DMS 273 (cell line): Measurements from ENCODE around the gene XYLT1.

ENCODE experiments used
- DNase-seq: peaks from one replicate; lab custom pipeline; 2025; ENCODE audit not compliant: unreplicated experiment; lab: John Stamatoyannopoulos, UW

Gene XYLT1

DNA sequence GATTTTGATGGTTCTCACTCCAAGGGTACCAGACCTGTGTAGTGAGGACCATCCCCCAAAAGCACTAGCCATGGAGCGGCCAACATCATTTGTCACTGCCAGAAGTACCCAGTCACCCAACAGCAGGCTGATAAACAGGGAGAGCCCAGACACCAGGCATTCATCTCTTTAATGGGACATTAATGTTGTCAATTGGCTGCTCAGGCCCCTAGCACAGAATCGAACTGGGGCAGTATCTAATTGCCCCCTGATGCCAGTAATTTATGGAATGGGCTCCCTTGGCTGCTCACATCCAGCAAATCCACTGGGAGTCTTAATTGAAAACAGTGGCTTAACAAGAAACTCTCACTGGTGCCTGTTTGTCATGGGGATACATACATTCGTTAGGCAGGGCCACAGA, 344.6 kb downstream of the XYLT1 start:
- no peak for DNase-seq

DNA sequence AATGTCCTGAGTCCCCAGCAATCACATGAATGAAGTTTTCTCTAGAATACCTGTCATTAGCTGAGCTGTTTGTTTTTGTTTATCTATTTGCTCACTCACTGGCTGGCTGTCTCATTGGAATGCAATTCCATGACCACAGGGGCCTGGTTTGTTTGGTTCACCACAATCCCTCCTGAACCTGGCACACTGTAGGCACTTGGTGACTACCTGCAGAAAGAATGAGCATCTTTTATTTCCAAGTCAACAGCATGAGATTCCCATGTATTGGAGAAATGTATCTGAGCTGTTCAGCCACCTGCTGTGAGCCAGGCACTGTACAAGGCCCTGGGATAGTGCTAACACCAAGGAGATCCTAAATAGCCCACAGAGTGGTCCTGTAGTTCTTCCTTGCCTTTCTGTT, 345.1 kb downstream of the XYLT1 start:
- DNase-seq: no peak

DNA sequence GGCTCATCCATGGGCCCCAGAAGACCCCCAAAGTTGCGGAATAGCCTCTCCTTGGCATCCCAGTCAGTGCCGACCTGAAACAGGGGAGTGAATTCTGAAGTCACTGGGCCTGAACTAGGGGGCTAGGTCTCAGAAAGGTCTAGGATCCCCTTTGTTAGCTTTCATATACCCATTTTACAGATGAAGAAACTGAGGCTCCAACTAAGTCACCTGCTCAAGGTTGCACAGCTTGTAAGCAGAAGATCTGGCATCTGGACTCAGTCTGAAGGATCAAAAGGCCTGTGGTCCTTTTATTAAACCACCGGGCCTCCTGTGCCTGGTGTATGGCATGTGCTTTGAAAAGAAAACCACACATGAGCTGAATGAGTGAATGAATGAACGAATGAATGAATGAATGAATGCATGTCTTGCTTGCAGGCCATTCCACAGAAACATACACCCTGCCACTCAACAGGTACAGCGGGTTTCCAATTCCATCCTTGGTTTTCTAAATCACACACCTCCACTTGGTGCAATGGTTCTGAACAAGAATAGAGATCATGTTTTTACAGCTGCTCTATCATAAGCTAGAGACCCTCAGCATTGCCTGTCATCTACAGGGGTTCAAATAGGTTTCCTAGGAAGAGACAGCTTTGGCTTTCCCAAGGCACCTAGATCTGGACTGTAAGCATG, 352.7 kb downstream of the XYLT1 start:
- no peak for DNase-seq

DNA sequence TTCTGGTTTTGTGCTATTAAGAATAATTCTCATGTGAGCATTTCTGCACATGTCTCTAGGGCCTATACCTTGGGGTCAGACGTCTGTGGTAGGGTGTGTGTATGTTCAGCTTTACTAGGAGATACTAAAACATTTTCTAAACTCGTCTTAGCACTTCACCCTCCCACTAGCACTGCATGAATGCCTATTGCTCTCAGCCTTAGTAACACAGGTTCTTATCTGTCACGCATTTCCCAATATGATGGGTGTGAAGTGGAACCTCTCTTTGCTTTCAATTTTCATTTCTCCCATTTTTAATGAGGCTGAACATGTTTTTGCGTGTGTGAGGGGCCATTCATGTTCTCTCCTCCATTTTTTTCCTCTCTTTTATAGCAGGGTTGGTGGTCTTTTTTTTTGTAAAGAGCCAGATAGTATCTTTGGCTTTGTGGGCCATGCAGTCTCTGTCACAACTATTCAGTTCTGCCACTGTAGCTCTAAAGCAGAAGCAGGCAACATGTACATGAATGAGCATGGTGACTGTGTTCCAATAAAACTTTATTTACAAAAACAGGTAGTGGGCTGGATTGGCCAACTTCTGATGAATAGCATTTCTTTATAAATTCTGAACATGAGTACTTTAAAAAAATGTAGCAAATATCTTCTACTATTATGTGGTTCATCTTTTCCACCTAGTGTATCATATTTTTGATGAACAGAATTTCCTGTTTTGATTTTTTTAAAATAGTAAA, 354.0 kb downstream of the XYLT1 start:
- DNase-seq: no peak

DNA sequence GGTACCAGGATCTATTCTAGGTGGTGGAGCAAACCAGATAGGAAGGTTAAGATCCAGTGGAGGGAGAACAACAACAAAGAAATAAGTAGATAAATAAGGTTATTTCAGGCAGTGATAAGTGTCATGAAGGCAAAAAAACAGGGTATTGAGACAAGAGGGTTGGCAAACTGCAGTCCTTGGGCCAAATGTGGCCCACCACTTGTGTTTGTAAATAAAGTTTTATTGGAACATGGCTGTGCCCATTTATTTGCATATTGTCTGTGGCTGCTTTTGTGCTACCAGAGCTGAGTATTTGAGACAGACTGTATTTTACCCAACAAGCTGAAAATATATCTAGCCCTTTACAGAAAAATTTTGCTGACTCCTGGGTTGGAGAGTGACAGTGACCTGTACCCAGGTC, 361.3 kb downstream of the XYLT1 start:
- DNase-seq: no peak

DNA sequence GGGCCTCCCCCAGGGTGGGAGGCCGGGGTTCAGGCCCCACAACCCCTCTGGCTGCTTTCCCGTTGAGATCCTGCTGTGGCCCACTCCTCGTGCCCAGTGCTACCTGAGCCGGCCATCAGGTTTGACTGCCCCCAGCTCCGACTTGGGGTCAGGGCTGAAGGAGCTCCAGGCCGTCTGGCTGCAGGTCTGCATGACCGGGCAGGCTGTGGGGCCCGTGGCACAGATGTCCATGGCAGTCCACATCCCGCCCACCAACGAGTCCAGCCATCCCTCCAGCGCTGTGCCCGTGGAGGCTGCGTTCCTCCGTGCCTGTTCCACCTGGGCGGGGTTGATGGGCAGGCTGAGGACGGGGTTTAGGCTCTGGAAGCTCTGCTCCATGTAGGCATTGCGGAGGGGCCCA, 362.2 kb downstream of the XYLT1 start:
- no peak for DNase-seq

DNA sequence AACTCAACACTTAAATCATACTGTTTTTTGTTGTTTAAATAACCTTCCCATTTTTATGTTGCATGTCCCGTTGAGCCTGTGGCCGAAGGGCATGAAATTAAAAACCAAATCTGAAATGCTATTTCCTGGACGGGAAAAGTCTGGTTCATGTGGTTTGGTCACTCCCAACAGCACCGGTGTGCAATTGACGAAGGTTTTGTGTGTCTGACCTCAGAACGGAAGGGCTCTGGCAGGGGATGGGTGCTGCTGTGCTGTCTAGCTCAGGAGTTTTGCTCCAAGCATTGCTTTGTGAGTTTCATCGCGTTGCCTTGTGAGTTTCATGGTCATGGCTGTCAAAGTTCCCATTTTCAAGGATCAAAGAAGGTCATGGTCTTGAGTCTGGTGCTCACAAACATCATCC, 363.3 kb downstream of the XYLT1 start:
- DNase-seq: no peak

DNA sequence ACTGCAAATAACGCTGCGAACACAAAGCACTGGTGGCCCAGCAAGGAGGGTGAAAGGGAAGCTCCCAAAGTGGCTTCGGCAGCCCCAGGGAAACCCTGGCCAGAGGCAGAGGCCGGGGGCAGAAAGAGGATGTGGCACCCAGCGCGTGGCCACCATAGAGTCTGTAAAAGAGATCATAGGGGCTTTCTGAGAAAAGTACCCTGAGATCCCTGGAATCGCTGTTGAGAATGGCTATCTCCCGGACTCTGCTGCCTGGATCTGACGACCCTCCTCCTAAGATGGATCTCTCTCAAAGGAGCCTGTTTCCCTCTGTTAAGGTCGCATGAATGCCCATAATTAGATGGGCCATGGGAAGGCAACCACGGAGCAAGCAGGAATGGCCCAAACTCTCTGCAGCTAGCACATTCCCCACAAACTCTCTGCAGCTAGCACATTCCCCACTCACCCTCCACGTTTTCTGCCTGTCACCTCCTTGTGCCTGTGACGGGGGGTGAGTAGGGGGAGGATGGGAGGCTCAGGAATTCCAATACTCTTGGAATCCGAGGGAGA, 364.4 kb downstream of the XYLT1 start:
- no peak for DNase-seq

DNA sequence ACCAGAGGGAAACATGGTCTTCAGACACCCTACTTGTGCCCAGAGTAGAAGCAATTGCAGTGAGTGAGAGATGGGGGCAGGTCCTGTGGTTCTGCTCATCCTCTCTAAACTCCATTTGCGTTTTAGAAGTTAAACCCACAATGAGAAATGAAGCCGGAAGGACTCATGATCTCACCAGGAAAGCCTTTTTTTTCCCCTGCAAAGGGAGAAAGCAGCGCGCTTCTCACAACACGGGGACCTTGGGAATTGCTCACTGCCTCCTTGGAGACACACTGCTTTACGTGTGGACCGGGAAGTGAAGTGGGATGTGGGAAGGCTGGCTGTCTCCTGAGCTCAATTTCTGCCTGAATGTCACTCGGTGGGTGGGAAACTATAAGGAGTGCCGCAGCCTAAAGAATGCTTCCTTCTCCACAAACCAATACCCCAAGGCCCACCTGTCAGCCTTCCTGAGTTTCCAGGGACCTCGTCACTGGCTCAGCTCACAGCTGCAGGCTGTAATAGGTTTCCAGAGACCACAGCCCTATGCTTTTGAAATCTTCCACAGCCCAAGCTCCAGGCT, 365.4 kb downstream of the XYLT1 start:
- no peak for DNase-seq

DNA sequence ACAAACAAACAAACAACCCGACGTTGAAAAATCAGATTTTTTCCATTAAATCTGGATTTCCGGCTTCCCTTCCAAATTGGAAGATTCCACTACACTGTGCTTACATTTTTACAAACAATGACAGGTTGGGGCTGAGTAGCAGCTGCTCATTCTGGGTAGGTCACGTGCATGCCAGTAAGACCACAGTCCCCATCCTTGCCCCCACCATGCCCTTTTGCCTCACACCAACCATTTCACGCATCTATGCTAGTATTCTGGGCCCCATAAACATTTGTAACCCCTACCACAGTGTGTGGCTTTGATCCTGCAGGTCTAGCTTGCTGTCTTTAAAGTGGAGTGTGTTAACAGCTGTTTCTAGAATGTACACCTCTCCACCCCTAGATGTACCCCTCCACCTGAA, 366.1 kb downstream of the XYLT1 start:
- DNase-seq: no peak

DNA sequence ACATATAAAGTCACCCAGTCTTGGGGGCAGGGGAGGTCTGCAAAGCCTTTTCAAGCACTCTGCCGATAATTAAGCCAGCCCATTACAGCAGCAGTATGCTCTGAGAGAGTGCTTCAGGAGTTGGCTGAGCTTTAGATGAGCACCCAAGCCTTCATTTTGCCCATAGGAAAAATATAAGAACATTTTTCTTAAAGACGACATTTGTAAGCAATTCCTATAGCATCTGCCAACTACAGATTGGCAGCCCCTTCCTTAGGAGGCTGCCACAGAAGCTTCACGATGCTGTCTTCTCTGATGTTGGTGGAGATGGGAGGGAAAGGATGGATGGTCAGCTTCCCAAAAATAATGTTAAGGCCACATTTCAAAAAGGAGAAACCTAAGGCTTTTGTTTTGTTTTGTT, 367.5 kb downstream of the XYLT1 start:
- DNase-seq: no peak

DNA sequence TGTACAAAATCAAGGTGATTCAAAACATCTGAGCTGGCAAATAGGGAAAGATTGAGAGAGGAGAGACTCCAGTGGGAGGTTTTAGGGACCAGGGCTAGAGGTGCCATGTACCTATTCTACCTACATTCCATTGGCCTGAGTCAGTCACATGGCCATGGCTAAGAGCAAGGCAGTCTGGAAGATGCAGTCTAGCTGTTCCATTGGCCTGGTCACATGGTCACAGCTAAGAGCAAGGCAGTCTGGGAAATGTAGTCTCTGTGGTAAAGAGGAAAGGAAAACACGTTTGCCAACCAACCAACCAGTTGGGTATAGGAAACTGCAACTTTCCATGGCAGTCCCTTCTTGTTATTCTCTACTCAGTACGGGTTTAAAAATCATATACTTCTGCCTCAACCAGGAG, 369.1 kb downstream of the XYLT1 start:
- peak; percentile 47 for DNase-seq

DNA sequence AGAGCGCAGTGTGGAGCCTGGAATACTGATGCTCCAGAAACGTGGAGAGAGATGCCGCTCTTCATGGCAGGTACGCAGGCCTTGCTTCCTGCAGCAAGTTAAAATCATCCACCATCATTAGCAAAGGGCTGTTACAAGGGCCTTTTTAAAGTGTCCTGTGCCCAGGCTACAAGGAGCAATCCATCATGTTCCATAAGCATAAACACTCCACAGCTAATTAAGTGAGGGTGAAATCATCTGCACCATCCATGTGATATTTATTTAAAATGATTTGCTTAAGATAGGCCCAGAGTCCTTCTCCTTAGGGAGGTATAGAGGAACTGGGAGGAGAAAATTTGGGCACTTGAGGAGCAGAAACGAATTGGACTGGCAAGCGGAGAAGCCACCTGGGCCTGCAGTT, 372.1 kb downstream of the XYLT1 start:
- DNase-seq: no peak

DNA sequence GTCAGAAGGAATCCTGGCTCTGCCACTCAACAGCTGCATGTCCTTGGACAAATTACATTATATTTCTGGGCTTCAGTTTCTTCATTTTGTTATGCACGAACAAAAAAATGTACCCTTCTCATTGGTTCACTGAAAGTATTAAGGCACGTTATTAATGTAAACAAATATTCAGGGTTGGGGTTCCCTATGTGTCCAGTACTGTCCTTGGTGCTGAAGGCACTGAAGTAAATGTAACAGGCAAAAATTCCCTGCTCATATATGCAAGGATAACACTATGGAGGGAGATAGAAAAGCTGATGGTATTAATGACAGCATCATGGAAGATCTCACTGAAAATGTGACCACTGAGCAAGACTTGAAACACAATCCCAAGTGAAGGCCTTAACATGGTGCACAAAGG, 386.6 kb downstream of the XYLT1 start:
- no peak for DNase-seq

DNA sequence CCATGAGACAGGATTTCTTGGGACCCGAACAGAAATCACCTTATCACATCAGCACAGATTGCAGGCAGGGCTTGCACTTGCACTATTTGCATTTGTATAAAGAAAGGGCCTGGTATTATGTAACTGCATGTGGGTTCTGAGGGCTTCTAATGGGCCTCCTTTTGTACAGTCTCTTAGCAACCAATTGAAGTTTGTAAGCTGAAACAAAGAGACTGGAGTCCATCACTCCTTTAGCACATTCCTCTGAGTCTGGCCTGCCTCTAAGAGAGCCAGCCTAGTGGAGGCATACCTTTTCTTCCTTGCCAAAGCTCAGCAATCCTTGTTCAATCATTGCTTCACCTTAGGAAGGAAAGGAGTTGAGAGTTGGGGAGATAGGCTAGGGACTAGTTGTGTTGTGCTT, 387.1 kb downstream of the XYLT1 start:
- no peak for DNase-seq

DNA sequence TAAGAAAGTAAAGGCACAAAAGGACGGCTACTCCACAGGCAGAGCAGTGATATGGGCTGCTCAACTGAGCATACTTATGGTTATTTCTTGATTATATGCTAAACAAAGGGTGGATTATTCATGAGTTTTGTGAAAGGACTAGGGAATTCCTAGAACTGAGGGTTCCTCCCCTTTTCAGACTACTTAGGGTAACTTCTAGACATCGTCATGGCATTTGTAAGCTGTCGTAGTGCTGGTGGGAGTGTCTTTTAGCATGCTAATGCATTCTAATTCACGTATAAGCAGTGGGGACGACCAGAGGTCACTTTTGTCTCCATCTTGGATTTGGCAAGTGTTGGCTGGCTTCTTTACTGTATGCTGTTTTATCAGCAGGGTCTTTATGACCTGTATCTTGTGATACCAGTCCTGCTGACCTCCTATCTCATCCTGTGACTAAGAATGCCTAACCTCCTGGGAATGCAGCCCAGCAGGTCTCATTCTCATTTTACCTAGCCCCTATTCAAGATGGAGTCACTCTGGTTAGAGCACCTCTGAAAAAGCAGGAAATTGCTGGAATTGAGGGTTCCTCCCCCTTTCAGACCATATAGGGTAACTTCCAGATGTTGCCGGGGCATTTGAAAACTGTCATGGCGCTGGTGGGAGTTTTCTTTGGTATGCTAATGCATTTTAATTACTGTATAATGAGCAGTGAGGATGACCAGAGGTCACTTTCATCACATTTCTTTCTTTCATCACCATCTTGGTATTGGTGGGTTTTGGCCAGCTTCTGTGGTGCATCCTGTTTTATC, 388.5 kb downstream of the XYLT1 start:
- no peak for DNase-seq

DNA sequence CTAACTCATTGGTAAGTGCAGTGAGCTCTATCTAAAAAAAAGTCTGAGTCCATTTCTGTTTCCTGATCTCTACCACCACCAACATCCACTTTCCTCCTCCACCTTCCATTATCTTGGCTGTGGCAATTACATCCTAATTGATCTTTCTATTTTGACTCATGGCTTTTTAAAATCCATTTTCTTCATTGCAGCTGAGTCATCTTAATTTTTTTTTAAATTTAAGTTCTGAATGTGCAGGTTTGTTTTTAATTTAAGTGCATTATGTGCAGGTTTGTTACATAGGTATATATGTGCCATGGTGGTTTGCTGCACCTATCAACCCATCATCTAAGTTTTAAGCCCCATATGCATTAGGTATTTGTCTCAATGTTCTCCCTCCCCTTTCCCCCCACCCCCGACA, 390.7 kb downstream of the XYLT1 start:
- DNase-seq: no peak

DNA sequence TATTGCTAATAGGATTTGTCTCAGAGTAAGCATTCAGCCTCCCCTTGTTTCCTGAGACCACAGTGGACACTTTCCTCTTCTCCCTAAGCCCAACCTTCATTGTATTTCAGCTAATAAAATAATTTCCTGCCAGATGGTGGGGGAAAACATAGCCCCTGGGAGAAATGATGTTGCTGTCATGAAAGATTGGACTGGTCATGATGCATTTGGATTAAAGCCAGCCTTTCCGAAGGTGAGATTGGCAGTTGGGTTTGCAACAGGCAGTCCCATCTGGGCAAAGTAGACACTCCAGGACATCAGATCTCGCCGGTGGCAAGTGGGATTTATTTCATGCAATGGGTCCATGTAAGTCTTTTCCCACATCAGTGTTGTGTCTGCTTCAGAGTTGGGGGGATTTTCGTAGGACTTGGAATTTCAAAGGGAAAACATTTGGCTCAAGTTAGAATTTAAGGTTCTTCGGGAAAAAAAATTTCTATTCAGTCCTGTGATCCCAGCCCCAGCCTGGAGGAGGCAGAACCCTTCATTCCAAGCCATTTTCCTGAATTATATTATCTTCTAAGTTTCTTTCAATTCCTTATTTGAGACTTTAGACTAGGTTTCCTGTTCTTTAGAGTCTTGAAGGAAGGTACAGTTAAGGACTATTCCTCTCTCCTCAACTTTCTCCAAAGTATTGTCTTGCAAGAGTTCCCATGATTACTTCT, 391.7 kb downstream of the XYLT1 start:
- DNase-seq: peak; percentile 54

DNA sequence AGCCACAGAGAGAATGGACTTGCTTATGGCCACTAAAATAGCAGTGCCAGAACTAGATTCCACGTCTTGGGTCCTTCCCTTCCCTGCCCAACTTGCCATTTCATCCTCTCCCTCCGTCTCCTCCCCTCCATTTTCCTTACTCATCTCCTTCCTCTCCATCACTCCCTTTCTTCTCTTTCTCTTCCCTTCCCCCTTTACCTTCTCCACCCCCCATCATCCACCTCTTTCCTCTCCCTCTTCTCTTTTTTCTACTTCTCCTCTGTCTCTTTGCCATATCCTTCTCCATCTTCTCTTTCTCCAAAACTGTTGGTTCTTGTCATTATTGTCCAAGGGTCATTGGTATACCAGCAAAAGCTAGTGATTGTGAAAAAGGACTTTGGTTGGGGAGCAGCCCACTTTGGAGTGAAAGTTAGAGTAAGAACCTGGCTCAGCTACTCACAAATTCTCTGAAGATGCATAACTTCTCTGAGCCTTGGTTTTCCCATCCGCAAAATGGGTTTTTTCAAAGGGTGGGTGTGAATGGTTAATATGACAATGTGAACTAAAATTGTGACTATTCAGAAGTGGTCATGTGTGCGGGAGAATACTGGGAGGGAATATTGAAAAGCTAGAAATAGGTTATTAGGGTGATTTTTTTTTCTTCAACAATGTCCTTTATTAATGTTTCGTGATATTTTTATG, 393.8 kb downstream of the XYLT1 start:
- no peak for DNase-seq

DNA sequence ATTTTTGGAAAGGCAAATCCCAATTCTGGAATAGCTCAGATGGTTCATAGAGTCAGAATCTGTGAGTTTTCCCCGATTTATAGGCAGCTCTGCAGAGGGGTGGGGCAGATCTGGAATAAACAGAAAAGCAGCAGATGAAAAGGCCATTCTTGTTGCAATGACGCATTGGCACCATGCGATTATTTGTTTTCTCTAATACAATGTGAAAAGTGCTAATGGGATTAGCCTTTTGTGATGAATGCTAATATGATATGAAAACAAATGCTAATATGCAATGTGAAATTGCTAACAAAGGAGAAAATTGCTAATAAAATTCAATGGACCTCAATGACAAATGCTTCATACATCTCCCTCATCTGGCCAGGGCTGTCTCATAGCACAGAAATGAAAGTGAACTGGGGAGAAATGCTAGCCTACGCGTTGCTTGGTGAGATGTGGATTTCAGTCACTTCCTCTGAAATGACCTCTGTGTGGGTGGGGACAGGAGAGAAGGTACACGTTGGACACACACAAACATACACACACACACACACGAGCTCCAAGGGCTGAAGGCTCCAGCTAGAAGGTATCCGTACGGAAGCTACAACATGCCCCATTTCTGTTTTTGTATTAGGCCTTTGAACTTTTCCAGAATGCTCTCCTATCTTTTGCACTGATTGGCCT, 394.5 kb downstream of the XYLT1 start:
- no peak for DNase-seq
